ENCODE measurements around the gene TENM3.

TENM3 gene

GRCh38 chr4:182729516-182729915 lies 486.3 kb downstream of the TENM3 start:
- Histone ChIP-seq H3K27ac (ENCODE audit: extremely low read depth, low read depth, low read length) (no peak overlapping the region), H3K4me3 (ENCODE audit: low read depth, low read length) (no peak overlapping the region), H3K9me3 (ENCODE audit: control insufficient read depth, insufficient read depth, low read depth, low read length) (no peaks in the 10 kb centered on the region), H3K36me3 (ENCODE audit: control insufficient read depth in 2 of 2, insufficient read depth in 1 of 2, low read length in 2 of 2) (peaks cover 3 to 26% of the 10 kb centered on the region in 2 experiments), H3K4me1 (ENCODE audit: control insufficient read depth, insufficient read depth, low read length) (peaks cover 5% of the 10 kb centered on the region; the same call in 1 of the 2 replicates)
- TF ChIP-seq ZFP37 (tag by site-specific recombination; IDR thresholded peaks at IDR 0.05) (no peak), ZNF513 (tag by site-specific recombination; IDR thresholded peaks at IDR 0.05) (no peak), PATZ1 (tag by site-specific recombination; IDR thresholded peaks at IDR 0.05) (no peak), ZNF140 (tag by site-specific recombination; IDR thresholded peaks at IDR 0.05) (no peak), KLF17 (tag by site-specific recombination; IDR thresholded peaks at IDR 0.05) (no peak), IKZF3 (tag by site-specific recombination; IDR thresholded peaks at IDR 0.05) (no peak), TRIM28 (IDR thresholded peaks at IDR 0.05; ENCODE audit: borderline replicate concordance, low read length) (no peak), ZNF677 (tag by site-specific recombination; IDR thresholded peaks at IDR 0.05) (no peak), ZNF239 (tag by site-specific recombination; IDR thresholded peaks at IDR 0.05) (no peak), ZIC2 (tag by site-specific recombination; IDR thresholded peaks at IDR 0.05) (no peak), ZNF155 (tag by site-specific recombination; IDR thresholded peaks at IDR 0.05) (no peak), SP3 (tag by site-specific recombination; IDR thresholded peaks at IDR 0.05) (no peak), ZNF114 (tag by site-specific recombination; IDR thresholded peaks at IDR 0.05) (no peak), ZNF776 (tag by site-specific recombination; IDR thresholded peaks at IDR 0.05; ENCODE audit: borderline replicate concordance) (no peak), ZNF214 (tag by site-specific recombination; IDR thresholded peaks at IDR 0.05; ENCODE audit: borderline replicate concordance) (no peak), ZNF645 (tag by site-specific recombination; IDR thresholded peaks at IDR 0.05) (no peak), ZNF391 (tag by site-specific recombination; IDR thresholded peaks at IDR 0.05; ENCODE audit: borderline replicate concordance, low read depth) (no peak), ZNF777 (tag by site-specific recombination; IDR thresholded peaks at IDR 0.05; ENCODE audit: borderline replicate concordance) (no peak)
- ChIA-PET CTCF (no interaction called here), POLR2A (no interaction called here)

GRCh38 chr4:182730791-182731190 lies 487.6 kb downstream of the TENM3 start:
- Histone ChIP-seq H3K4me1 (ENCODE audit: control insufficient read depth, insufficient read depth, low read length) (no peaks in the 10 kb centered on the region), H3K4me3 (ENCODE audit: low read depth, low read length) (no peak overlapping the region), H3K27ac (ENCODE audit: extremely low read depth, low read depth, low read length) (no peak overlapping the region), H3K36me3 (ENCODE audit: control insufficient read depth in 2 of 2, insufficient read depth in 1 of 2, low read length in 2 of 2) (peaks cover 3 to 26% of the 10 kb centered on the region in 2 experiments), H3K9me3 (ENCODE audit: control insufficient read depth, insufficient read depth, low read depth, low read length) (no peaks in the 10 kb centered on the region)
- ChIA-PET POLR2A (no interaction called here), CTCF (no interaction called here)
- TF ChIP-seq ZNF416 (tag by site-specific recombination; IDR thresholded peaks at IDR 0.05), result no peak
- TF ChIP-seq TCF7L2 (IDR thresholded peaks at IDR 0.05; ENCODE audit: borderline replicate concordance, low read depth, low read length), result no peak
- no peak for TF ChIP-seq ZNF155 (tag by site-specific recombination; IDR thresholded peaks at IDR 0.05)
- TF ChIP-seq MEIS1 (CRISPR knock-in tag; IDR thresholded peaks at IDR 0.05; ENCODE audit: borderline replicate concordance), result no peak
- TF ChIP-seq ZNF473 (tag by site-specific recombination; IDR thresholded peaks at IDR 0.05), result no peak
- no peak for TF ChIP-seq ZNF701 (tag by site-specific recombination; IDR thresholded peaks at IDR 0.05)
- TF ChIP-seq KLF9 (tag by site-specific recombination; IDR thresholded peaks at IDR 0.05; ENCODE audit: low read depth), result no peak
- no peak for TF ChIP-seq ZNF391 (tag by site-specific recombination; IDR thresholded peaks at IDR 0.05; ENCODE audit: borderline replicate concordance, low read depth)
- TF ChIP-seq ZNF548 (tag by site-specific recombination; IDR thresholded peaks at IDR 0.05), result no peak
- TF ChIP-seq AEBP2 (tag by site-specific recombination; IDR thresholded peaks at IDR 0.05; ENCODE audit: borderline replicate concordance), result no peak
- TF ChIP-seq ZNF571 (tag by site-specific recombination; IDR thresholded peaks at IDR 0.05), result no peak
- no peak for TF ChIP-seq ZNF600 (tag by site-specific recombination; IDR thresholded peaks at IDR 0.05)
